ENCODE measurements around the gene ADCY3. TPM values are rescaled to one million over a fixed set of nuclear protein-coding genes. Genes with fewer than 3 reads are reported as not detected.

ADCY3 gene
- polyA plus RNA-seq, 1 donor, result 25.8 TPM

GRCh38 chr2:24830786-24831185 is 89.3 kb downstream of the ADCY3 start:
- DNase-seq, result no peak

- DNase-seq, result no peak
Observed at GRCh38 chr2:24830351-24830750, 89.7 kb downstream of the ADCY3 start.

- DNase-seq, result no peak
Observed at GRCh38 chr2:24828238-24828996, 91.6 kb downstream of the ADCY3 start.

- peak; percentile 86 for DNase-seq
Observed at GRCh38 chr2:24827321-24828237, 92.5 kb downstream of the ADCY3 start.

GRCh38 chr2:24826773-24827145 is 93.3 kb downstream of the ADCY3 start:
- no peak for DNase-seq

GRCh38 chr2:24825883-24826772 is 93.9 kb downstream of the ADCY3 start:
- no peak for DNase-seq

- DNase-seq, result no peak
Observed at GRCh38 chr2:24824966-24825882, 94.8 kb downstream of the ADCY3 start.

GRCh38 chr2:24824071-24824588 is 95.9 kb downstream of the ADCY3 start:
- DNase-seq, result no peak

- DNase-seq, result no peak
Observed at GRCh38 chr2:24822049-24822706, 97.9 kb downstream of the ADCY3 start.

GRCh38 chr2:24821433-24821891 is 98.6 kb downstream of the ADCY3 start:
- no peak for DNase-seq

- DNase-seq, result no peak
Observed at GRCh38 chr2:24820598-24821432, 99.2 kb downstream of the ADCY3 start.

GRCh38 chr2:24820175-24820513 is 99.9 kb downstream of the ADCY3 start:
- DNase-seq, result no peak

GRCh38 chr2:24819442-24820174 is 100.4 kb downstream of the ADCY3 start:
- no peak for DNase-seq

GRCh38 chr2:24818721-24819167 is 101.3 kb downstream of the ADCY3 start:
- DNase-seq, result no peak

- no peak for DNase-seq
Observed at GRCh38 chr2:24816884-24817283, 103.2 kb downstream of the ADCY3 start.

- no peak for DNase-seq
Observed at GRCh38 chr2:24816404-24816803, 103.6 kb downstream of the ADCY3 start.

GRCh38 chr2:24815171-24815570 is 104.9 kb downstream of the ADCY3 start:
- no peak for DNase-seq

- no peak for DNase-seq
Observed at GRCh38 chr2:24814516-24814915, 105.5 kb downstream of the ADCY3 start.

Measured in left kidney (tissue), 2 donors.